GM23338 (cell line): ENCODE results near the gene TCF20. TPM values are rescaled to one million over a fixed set of nuclear protein-coding genes. Genes with fewer than 3 reads are reported as not detected.

Experiments used
- ATAC-seq: fragments of 200-7000 bp; cut with Tn5 transposase; 3 replicates; pipeline ENCODE4 v1.9.1; 2020
- DNase-seq: peaks from one replicate; pipeline ENCODE4 v3.0.0-alpha.2; 2015; ENCODE audit warnings: low spot score
- H2AFZ ChIP-seq: fragments of 200-600 bp; sonication (generic); 2 replicates; pipeline ENCODE4 v1.8.0; 2016; ENCODE audit warnings: antibody characterized with exemption, mild to moderate bottlenecking, moderate library complexity
- H3F3A ChIP-seq: fragments of 200-600 bp; sonication (generic); replicated peaks from 2 replicates; pipeline ENCODE4 v1.8.0; 2017; ENCODE audit warnings: antibody characterized with exemption, mixed run types, low read depth
- H3K27ac ChIP-seq: fragments of 200-600 bp; sonication (generic); 2 replicates; pipeline ENCODE4 v1.6.1; 2016; ENCODE audit warnings: low read depth
- H3K27me3 ChIP-seq: fragments of 200-600 bp; sonication (generic); 2 replicates; pipeline ENCODE4 v1.8.0; 2016; ENCODE audit warnings: mild to moderate bottlenecking, mixed run types, moderate library complexity; ENCODE audit not compliant: insufficient read depth
- H3K36me3 ChIP-seq: fragments of 200-600 bp; sonication (generic); 2 replicates; pipeline ENCODE4 v1.8.0; 2016; ENCODE audit warnings: mild to moderate bottlenecking; ENCODE audit not compliant: insufficient read depth
- H3K4me1 ChIP-seq: fragments of 200-600 bp; sonication (generic); 2 replicates; pipeline ENCODE4 v1.8.0; 2016; ENCODE audit warnings: mild to moderate bottlenecking, moderate library complexity; ENCODE audit not compliant: insufficient read depth
- H3K4me2 ChIP-seq: fragments of 200-600 bp; sonication (generic); 2 replicates; pipeline ENCODE4 v1.7.1; 2017; ENCODE audit warnings: mixed run types
- H3K4me3 ChIP-seq: fragments of 200-600 bp; sonication (generic); 2 replicates; pipeline ENCODE4 v1.6.1; 2016; ENCODE audit warnings: mixed run types
- H3K79me2 ChIP-seq: fragments of 200-600 bp; sonication (generic); replicated peaks from 2 replicates; pipeline ENCODE4 v1.8.0; 2017; ENCODE audit warnings: mild to moderate bottlenecking; ENCODE audit not compliant: insufficient read depth
- H3K9me2 ChIP-seq: fragments of 200-600 bp; sonication (generic); 2 replicates; pipeline ENCODE4 v1.8.0; 2017; ENCODE audit not compliant: insufficient read depth
- H4K20me1 ChIP-seq: fragments of 200-600 bp; sonication (generic); replicated peaks from 2 replicates; pipeline ENCODE4 v1.8.0; 2017; ENCODE audit warnings: mild to moderate bottlenecking; ENCODE audit not compliant: insufficient read depth
- H3K27ac Mint-ChIP-seq: 2 replicates; pipeline ENCODE4 v1.8.0; 2020; ENCODE audit warnings: inconsistent platforms, mild to moderate bottlenecking, moderate library complexity, mixed read lengths
- H3K27me3 Mint-ChIP-seq: 3 replicates; pipeline ENCODE4 v1.8.0; 2022; ENCODE audit warnings: low read depth, mild to moderate bottlenecking, moderate library complexity, mixed read lengths, inconsistent platforms; ENCODE audit not compliant: insufficient read depth, poor library complexity
- H3K36me3 Mint-ChIP-seq: 3 replicates; pipeline ENCODE4 v1.8.0; 2021; ENCODE audit warnings: low read depth, mild to moderate bottlenecking, inconsistent platforms, moderate library complexity, mixed read lengths
- H3K4me1 Mint-ChIP-seq: 3 replicates; pipeline ENCODE4 v1.8.0; 2020; ENCODE audit warnings: mild to moderate bottlenecking, inconsistent platforms, mixed read lengths
- H3K4me3 Mint-ChIP-seq: 3 replicates; pipeline ENCODE4 v1.8.0; 2021; ENCODE audit warnings: moderate library complexity, mild to moderate bottlenecking, inconsistent platforms, mixed read lengths
- H3K9me3 Mint-ChIP-seq: 3 replicates; pipeline ENCODE4 v1.8.0; 2020; ENCODE audit warnings: moderate library complexity, mild to moderate bottlenecking, inconsistent platforms, mixed read lengths
- CREB1 ChIP-seq: fragments of 250-450 bp; sonication (Bioruptor Pico); IDR thresholded peaks from 2 replicates; pipeline ENCODE4 v1.5.0; 2020; ENCODE audit warnings: low read depth, mild to moderate bottlenecking, moderate library complexity
- EZH2 ChIP-seq: fragments of 200-600 bp; sonication (generic); IDR thresholded peaks from one replicate; pipeline ENCODE4 v1.8.0; 2017; ENCODE audit warnings: antibody characterized with exemption, mild to moderate bottlenecking, low read depth; ENCODE audit not compliant: unreplicated experiment
- EZH2phosphoT487 ChIP-seq: fragments of 200-600 bp; sonication (generic); IDR thresholded peaks from one replicate; pipeline ENCODE4 v1.8.1; 2018; ENCODE audit warnings: antibody characterized with exemption; ENCODE audit not compliant: unreplicated experiment
- JUNB ChIP-seq: IDR thresholded peaks from one replicate; pipeline ENCODE4 v1.6.1; 2016; ENCODE audit warnings: antibody characterized with exemption; ENCODE audit not compliant: unreplicated experiment
- NANOG ChIP-seq: IDR thresholded peaks from 2 replicates; pipeline ENCODE4 v1.6.1; 2016; ENCODE audit warnings: antibody characterized with exemption, borderline replicate concordance
- POLR2AphosphoS5 ChIP-seq: IDR thresholded peaks from 2 replicates; pipeline ENCODE4 v1.6.1; 2016; ENCODE audit warnings: antibody characterized with exemption, low read depth
- STAT1 ChIP-seq: IDR thresholded peaks from one replicate; pipeline ENCODE4 v1.6.1; 2016; ENCODE audit warnings: antibody characterized with exemption; ENCODE audit not compliant: unreplicated experiment
- ZNF114 ChIP-seq: fragments of 250-450 bp; sonication (Bioruptor Pico); IDR thresholded peaks from 2 replicates; pipeline ENCODE4 v1.5.0; 2020; ENCODE audit warnings: mild to moderate bottlenecking, moderate library complexity
- ZNF331 ChIP-seq: fragments of 250-450 bp; sonication (Bioruptor Pico); IDR thresholded peaks from 2 replicates; pipeline ENCODE4 v1.5.0; 2020; ENCODE audit warnings: low read depth, mild to moderate bottlenecking, moderate library complexity
- polyA plus RNA-seq: library from polyadenylated mRNA; unstranded; fragments of >200 nt; fragmentation: Nextera tagmentation; extraction: Ambion mirVana; gene quantifications from 2 replicates; pipeline ENCODE4 v1.2.1, GENCODE V29; 2016
- total RNA-seq: library from RNA; depleted of rRNA; stranded (reverse); fragments of >200 nt; shearing (Covaris generic); gene quantifications from 2 replicates; pipeline ENCODE4 v1.2.3, GENCODE V29; 2014
- TF ChIP-seq, protein P1 (sequence below): IDR thresholded peaks from 2 replicates; pipeline ENCODE4 v1.6.1; 2016; ENCODE audit warnings: antibody characterized with exemption
- TF ChIP-seq, protein P2 (sequence below), 2 experiments: fragments of 200-600 bp in 1 of 2; sonication (generic) in 1 of 2; conservative IDR thresholded peaks; 2 replicates each; pipeline versions ENCODE4 v1.5.1 to v1.6.1; 2016 to 2017; ENCODE audit warnings: antibody characterized with exemption in 2 of 2, low read depth in 2 of 2, mild to moderate bottlenecking in 2 of 2, moderate library complexity in 1 of 2
- TF ChIP-seq, protein P3 (sequence below): IDR thresholded peaks from one replicate; pipeline ENCODE4 v1.6.1; 2018; ENCODE audit warnings: antibody characterized with exemption; ENCODE audit not compliant: unreplicated experiment

TCF20 gene
- total and polyA plus RNA-seq, 2 experiments from 2014 or later = 6.4 to 68.7 TPM

DNA sequence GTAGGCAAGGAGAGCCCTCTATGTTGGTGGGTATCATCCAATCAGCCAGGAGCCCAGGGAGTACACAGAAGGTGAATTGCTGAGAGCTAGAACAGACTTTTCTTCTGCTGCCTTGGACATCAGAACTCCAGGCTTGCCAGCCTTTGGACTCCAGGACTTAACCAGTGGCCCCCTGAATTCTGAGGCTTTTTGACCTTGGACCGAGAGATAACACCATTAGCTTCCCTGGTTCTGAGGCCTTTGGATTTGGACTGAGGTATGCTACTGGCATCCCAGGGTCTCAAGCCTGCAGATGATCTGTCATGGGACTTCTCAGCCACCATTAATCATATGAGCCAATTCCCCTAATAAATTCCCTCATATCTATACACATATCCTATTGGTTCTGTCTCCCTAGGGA, 21.5 kb downstream of the TCF20 start (continued):
- TF ChIP-seq, protein P1, sequence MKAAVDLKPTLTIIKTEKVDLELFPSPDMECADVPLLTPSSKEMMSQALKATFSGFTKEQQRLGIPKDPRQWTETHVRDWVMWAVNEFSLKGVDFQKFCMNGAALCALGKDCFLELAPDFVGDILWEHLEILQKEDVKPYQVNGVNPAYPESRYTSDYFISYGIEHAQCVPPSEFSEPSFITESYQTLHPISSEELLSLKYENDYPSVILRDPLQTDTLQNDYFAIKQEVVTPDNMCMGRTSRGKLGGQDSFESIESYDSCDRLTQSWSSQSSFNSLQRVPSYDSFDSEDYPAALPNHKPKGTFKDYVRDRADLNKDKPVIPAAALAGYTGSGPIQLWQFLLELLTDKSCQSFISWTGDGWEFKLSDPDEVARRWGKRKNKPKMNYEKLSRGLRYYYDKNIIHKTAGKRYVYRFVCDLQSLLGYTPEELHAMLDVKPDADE = no peak
- no peak for TF ChIP-seq JUNB
- TF ChIP-seq EZH2phosphoT487 = no peak
- no peak for TF ChIP-seq CREB1 (CRISPR knock-in tag)
- no peak for TF ChIP-seq ZNF114
- no peak for TF ChIP-seq NANOG
- no peak for TF ChIP-seq ZNF331 (CRISPR knock-in tag)
- TF ChIP-seq, protein P2, sequence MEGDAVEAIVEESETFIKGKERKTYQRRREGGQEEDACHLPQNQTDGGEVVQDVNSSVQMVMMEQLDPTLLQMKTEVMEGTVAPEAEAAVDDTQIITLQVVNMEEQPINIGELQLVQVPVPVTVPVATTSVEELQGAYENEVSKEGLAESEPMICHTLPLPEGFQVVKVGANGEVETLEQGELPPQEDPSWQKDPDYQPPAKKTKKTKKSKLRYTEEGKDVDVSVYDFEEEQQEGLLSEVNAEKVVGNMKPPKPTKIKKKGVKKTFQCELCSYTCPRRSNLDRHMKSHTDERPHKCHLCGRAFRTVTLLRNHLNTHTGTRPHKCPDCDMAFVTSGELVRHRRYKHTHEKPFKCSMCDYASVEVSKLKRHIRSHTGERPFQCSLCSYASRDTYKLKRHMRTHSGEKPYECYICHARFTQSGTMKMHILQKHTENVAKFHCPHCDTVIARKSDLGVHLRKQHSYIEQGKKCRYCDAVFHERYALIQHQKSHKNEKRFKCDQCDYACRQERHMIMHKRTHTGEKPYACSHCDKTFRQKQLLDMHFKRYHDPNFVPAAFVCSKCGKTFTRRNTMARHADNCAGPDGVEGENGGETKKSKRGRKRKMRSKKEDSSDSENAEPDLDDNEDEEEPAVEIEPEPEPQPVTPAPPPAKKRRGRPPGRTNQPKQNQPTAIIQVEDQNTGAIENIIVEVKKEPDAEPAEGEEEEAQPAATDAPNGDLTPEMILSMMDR (conservative IDR thresholded peaks at IDR 0.05; ENCODE audit: low read depth in 2 of 2) = no peak

DNA sequence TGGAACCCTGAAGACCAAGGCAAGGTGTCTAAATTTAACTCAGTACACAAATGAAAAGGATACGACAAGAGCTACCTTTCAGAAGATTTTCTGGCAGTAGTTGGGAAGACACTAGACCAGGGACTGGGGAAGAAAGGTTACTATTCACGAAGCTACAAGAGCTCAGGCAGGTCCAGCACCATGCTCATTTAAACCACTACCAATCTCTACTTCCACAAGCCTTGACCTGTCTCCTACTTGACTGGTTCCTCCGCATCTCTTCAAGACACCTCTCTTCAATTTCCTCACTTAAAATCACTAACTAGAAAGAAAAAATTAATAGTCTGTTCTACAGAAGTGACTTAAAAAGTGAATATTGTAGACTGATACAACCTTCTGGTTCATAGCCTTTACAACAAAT, 22.9 kb downstream of the TCF20 start:
- no peak overlapping the region for H3K27ac ChIP-seq
- no peak for ATAC-seq
- no peak overlapping the region for H2AFZ ChIP-seq
- Mint-ChIP-seq H3K4me1 (no peaks in the 10 kb centered on the region), H3K9me3 (no peaks in the 10 kb centered on the region), H3K36me3 (peaks cover 6% of the 10 kb centered on the region), H3K27me3 (no peaks in the 10 kb centered on the region), H3K27ac (no peak overlapping the region), H3K4me3 (no peak overlapping the region)
- no peaks in the 10 kb centered on the region for H3K9me2 ChIP-seq
- no peak overlapping the region for H3K4me2 ChIP-seq
- 0 out of 2 replicates have a peak, but pooled peaks cover 3% of the 10 kb centered on the region for H3F3A ChIP-seq
- H3K79me2 ChIP-seq = peaks cover 100% of the 10 kb centered on the region
- H3K4me3 ChIP-seq = no peak overlapping the region
- no peaks in the 10 kb centered on the region for H3K36me3 ChIP-seq
- H3K4me1 ChIP-seq = no peaks in the 10 kb centered on the region
- DNase-seq = no peak
- no peaks in the 10 kb centered on the region for H3K27me3 ChIP-seq
- H4K20me1 ChIP-seq = peaks cover 88% of the 10 kb centered on the region
- TF ChIP-seq ZNF331 (CRISPR knock-in tag) = no peak
- no peak for TF ChIP-seq STAT1
- TF ChIP-seq, protein P2 (conservative IDR thresholded peaks at IDR 0.05; ENCODE audit: low read depth in 2 of 2) = no peak
- TF ChIP-seq POLR2AphosphoS5 = no peak
- TF ChIP-seq, protein P3, sequence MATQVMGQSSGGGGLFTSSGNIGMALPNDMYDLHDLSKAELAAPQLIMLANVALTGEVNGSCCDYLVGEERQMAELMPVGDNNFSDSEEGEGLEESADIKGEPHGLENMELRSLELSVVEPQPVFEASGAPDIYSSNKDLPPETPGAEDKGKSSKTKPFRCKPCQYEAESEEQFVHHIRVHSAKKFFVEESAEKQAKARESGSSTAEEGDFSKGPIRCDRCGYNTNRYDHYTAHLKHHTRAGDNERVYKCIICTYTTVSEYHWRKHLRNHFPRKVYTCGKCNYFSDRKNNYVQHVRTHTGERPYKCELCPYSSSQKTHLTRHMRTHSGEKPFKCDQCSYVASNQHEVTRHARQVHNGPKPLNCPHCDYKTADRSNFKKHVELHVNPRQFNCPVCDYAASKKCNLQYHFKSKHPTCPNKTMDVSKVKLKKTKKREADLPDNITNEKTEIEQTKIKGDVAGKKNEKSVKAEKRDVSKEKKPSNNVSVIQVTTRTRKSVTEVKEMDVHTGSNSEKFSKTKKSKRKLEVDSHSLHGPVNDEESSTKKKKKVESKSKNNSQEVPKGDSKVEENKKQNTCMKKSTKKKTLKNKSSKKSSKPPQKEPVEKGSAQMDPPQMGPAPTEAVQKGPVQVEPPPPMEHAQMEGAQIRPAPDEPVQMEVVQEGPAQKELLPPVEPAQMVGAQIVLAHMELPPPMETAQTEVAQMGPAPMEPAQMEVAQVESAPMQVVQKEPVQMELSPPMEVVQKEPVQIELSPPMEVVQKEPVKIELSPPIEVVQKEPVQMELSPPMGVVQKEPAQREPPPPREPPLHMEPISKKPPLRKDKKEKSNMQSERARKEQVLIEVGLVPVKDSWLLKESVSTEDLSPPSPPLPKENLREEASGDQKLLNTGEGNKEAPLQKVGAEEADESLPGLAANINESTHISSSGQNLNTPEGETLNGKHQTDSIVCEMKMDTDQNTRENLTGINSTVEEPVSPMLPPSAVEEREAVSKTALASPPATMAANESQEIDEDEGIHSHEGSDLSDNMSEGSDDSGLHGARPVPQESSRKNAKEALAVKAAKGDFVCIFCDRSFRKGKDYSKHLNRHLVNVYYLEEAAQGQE = no peak
- no peak for TF ChIP-seq NANOG
- no peak for TF ChIP-seq EZH2phosphoT487
- TF ChIP-seq, protein P1 = no peak
- TF ChIP-seq EZH2 = no peak
- no peak for TF ChIP-seq ZNF114
- no peak for TF ChIP-seq CREB1 (CRISPR knock-in tag)
- TF ChIP-seq JUNB = no peak
